MM.1S (cell line): ENCODE results near the gene INTS11.

Experiments
- EZH2 ChIP-seq: fragments of 300-600 bp; sonication (generic); optimal IDR thresholded peaks from 2 replicates; pipeline ENCODE3; 2017; ENCODE audit warnings: low read depth, mild to moderate bottlenecking, antibody characterized with exemption, low read length, mixed read lengths
- EZH2phosphoT487 ChIP-seq: fragments of 300-600 bp; sonication (generic); IDR thresholded peaks from 2 replicates; pipeline ENCODE4 v1.6.1; 2018; ENCODE audit warnings: antibody characterized with exemption, low read length
- TF ChIP-seq, protein P1 (sequence below): fragments of 300-600 bp; sonication (generic); IDR thresholded peaks from 2 replicates; pipeline ENCODE4 v1.5.1; 2016; ENCODE audit warnings: antibody characterized with exemption, low read length, mixed read lengths

DNA sequence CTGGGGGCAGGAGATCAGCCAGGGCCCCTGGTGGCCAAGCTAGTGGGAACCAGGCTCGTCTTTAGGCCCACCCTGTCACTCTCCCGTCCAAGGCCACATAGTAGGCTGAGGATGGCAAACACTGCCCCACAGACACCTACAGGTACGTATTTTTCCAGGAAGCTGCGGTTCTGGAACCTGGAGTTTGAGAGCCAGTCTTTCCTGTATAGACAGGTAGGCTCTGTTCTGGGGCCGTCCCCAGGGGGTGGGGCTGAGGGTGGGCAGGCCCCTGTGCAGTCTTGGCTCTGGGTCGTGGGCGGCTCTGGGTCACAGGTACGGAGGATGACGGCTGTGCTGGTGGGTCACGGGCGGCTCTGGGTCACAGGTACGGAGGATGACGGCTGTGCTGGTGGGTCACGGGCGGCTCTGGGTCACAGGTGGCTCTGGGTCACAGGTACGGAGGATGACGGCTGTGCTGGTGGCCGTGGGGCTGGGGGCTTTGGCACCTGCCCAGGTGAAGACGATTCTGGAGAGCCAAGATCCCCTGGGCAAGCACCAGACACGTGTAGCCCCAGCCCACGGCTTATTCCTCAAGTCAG, 13.9 kb downstream of the INTS11 start:
- TF ChIP-seq, protein P1, sequence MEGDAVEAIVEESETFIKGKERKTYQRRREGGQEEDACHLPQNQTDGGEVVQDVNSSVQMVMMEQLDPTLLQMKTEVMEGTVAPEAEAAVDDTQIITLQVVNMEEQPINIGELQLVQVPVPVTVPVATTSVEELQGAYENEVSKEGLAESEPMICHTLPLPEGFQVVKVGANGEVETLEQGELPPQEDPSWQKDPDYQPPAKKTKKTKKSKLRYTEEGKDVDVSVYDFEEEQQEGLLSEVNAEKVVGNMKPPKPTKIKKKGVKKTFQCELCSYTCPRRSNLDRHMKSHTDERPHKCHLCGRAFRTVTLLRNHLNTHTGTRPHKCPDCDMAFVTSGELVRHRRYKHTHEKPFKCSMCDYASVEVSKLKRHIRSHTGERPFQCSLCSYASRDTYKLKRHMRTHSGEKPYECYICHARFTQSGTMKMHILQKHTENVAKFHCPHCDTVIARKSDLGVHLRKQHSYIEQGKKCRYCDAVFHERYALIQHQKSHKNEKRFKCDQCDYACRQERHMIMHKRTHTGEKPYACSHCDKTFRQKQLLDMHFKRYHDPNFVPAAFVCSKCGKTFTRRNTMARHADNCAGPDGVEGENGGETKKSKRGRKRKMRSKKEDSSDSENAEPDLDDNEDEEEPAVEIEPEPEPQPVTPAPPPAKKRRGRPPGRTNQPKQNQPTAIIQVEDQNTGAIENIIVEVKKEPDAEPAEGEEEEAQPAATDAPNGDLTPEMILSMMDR, result no peak
- TF ChIP-seq EZH2, result no peak
- no peak for TF ChIP-seq EZH2phosphoT487
